Fibroblast of lung (primary cell): ENCODE results near the gene AFAP1L2. TPM values are rescaled to one million over a fixed set of nuclear protein-coding genes. Genes with fewer than 3 reads are reported as not detected.

Experiments
- DNase-seq, 2 donors: peaks; one replicate each; pipeline versions ENCODE4 v3.0.0 to v3.0.0-alpha.2; 2010; ENCODE audit warnings: low read depth in 2 of 2
- H2AFZ ChIP-seq: 2 replicates; pipeline ENCODE4 v1.5.1; 2012; ENCODE audit warnings: low read length, control low read depth, inconsistent platforms
- H3K27ac ChIP-seq: 2 replicates; pipeline ENCODE4 v1.5.1; 2011; ENCODE audit warnings: low read length, control low read depth; ENCODE audit not compliant: insufficient read depth
- H3K27me3 ChIP-seq: 2 replicates; pipeline ENCODE4 v1.5.1; 2011; ENCODE audit warnings: mild to moderate bottlenecking, low read length; ENCODE audit not compliant: control insufficient read depth, insufficient read depth
- H3K36me3 ChIP-seq: 2 replicates; pipeline ENCODE4 v1.5.1; 2011; ENCODE audit warnings: low read length; ENCODE audit not compliant: control insufficient read depth, insufficient read depth
- H3K4me1 ChIP-seq: 2 replicates; pipeline ENCODE4 v1.5.1; 2011; ENCODE audit warnings: low read length; ENCODE audit not compliant: control insufficient read depth, insufficient read depth; ENCODE audit errors: extremely low read depth
- H3K4me2 ChIP-seq: 2 replicates; pipeline ENCODE4 v1.5.1; 2011; ENCODE audit warnings: low read length, control low read depth; ENCODE audit not compliant: insufficient read depth; ENCODE audit errors: extremely low read depth
- H3K4me3 ChIP-seq, 4 experiments: fragments of 200-600 bp in 1 of 4; sonication (generic) in 1 of 4; replicated peaks in 1 of 4; 2 replicates each; pipeline ENCODE4 v1.5.1; 2011 to 2016; ENCODE audit warnings: low read length in 4 of 4, low read depth in 3 of 4, mild to moderate bottlenecking in 3 of 4, control low read depth in 2 of 4, inconsistent platforms in 1 of 4, mixed read lengths in 1 of 4; ENCODE audit not compliant: insufficient read depth in 1 of 4; ENCODE audit errors: control extremely low read depth in 1 of 4
- H3K79me2 ChIP-seq: 2 replicates; pipeline ENCODE4 v1.5.1; 2012; ENCODE audit warnings: mild to moderate bottlenecking, low read length, inconsistent platforms; ENCODE audit not compliant: control insufficient read depth, insufficient read depth
- H3K9ac ChIP-seq: 2 replicates; pipeline ENCODE4 v1.5.1; 2011; ENCODE audit warnings: mild to moderate bottlenecking, low read length, control low read depth; ENCODE audit not compliant: insufficient read depth
- H3K9me3 ChIP-seq: 2 replicates; pipeline ENCODE4 v1.5.1; 2012; ENCODE audit warnings: low read depth, low read length; ENCODE audit not compliant: control insufficient read depth, insufficient read depth
- H4K20me1 ChIP-seq: 2 replicates; pipeline ENCODE4 v1.5.1; 2011; ENCODE audit warnings: low read length; ENCODE audit not compliant: control insufficient read depth, insufficient read depth; ENCODE audit errors: extremely low read depth
- EZH2 ChIP-seq: IDR thresholded peaks from 2 replicates; pipeline ENCODE4 v1.5.1; 2012; ENCODE audit warnings: low read length, control low read depth, mild to moderate bottlenecking; ENCODE audit errors: missing control alignments
- polyA plus RNA-seq, 2 donors: library from polyadenylated mRNA; depleted of rRNA in 1 of 2; stranded (reverse) in 1 of 2; unstranded in 1 of 2; fragments of >200 nt; gene quantifications; 2 replicates each; pipeline ENCODE4 v1.2.1, GENCODE V29; 2011 to 2012; ENCODE audit warnings: missing spikeins in 1 of 2
- total RNA-seq: library from RNA; depleted of rRNA; stranded (reverse); fragments of >200 nt; gene quantifications from 2 replicates; pipeline ENCODE4 v1.2.1, GENCODE V29; 2014

Gene AFAP1L2
- total and polyA plus RNA-seq, 2 donors (not counting 1 experiment from before 2014, with no cell fraction given), result 0.17 to 9.6 TPM

DNA sequence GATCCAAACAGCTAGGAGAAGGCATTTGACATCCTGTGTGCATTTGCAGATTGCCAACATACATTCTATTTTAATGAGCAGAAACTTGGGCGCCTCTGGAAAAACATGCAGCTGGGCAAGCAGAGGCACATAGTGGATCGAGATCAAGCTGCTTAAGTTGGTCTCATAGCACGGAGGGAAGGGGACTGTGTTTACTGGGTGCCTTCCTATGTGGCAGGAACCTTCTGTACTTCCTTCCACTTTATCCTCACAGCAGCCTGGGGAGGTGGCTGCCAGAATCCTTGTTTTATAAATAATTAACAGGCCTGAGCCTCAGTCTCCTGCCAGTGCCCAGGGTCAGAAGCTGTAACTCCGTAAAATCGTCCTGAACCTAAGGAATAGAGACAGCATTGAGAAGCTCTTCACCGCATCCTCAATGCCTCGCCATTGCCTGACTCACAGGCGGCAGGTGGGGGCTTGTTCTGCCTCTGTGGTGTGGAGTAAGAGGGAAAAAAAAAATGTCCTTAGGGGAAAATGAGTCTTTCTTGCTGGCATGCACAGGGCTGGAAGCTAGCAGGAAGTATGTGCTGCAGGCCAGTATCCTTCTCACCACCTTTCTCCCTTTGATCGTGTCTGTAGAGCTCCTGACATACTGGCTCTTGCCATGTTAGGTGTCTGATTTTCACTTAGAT lies 159.0 kb downstream of the AFAP1L2 start:
- no peaks in the 10 kb centered on the region for H3K79me2 ChIP-seq
- no peak overlapping the region for H3K9ac ChIP-seq
- H3K9me3 ChIP-seq, result no peaks in the 10 kb centered on the region
- H3K4me2 ChIP-seq, result no peak overlapping the region
- H2AFZ ChIP-seq, result no peak overlapping the region
- H4K20me1 ChIP-seq, result no peaks in the 10 kb centered on the region
- no peaks in the 10 kb centered on the region for H3K4me1 ChIP-seq
- H3K27me3 ChIP-seq, result peaks cover 28% of the 10 kb centered on the region
- H3K4me3 ChIP-seq, result no peak overlapping the region
- H3K27ac ChIP-seq, result no peak overlapping the region
- no peak for TF ChIP-seq EZH2
- no peaks in the 10 kb centered on the region for H3K36me3 ChIP-seq
- DNase-seq, result no peak

Other genes with a start within 250 kb of the AFAP1L2 start
- gene CCDC186, start 230.3 kb downstream of the AFAP1L2 start, total RNA-seq, result 15.2 and 15.7 TPM in 2 replicates
- 5.9 and 13.0 TPM in 2 replicates for gene CCDC186, start 230.3 kb downstream of the AFAP1L2 start, polyA plus RNA-seq
- 0.26 TPM in 1 of 2 replicates, not detected in the other for gene TDRD1, start 225.1 kb downstream of the AFAP1L2 start, total RNA-seq
- 0.03 and 0.22 TPM in 2 replicates for gene TDRD1, start 225.1 kb downstream of the AFAP1L2 start, polyA plus RNA-seq
- under 0.01 and 0.17 TPM in 2 replicates for gene VWA2, start 165.2 kb downstream of the AFAP1L2 start, total RNA-seq
- gene VWA2, start 165.2 kb downstream of the AFAP1L2 start, polyA plus RNA-seq, result 0.03 and 0.11 TPM in 2 replicates